HepG2 (cell line): ENCODE measurements around the gene TRAF5. TPM values are rescaled to one million over a fixed set of nuclear protein-coding genes. Genes with fewer than 3 reads are reported as not detected.

ENCODE experiments used
- CHCHD3 ChIP-seq: sonication (generic); formaldehyde crosslinking; IDR thresholded peaks from 2 replicates; pipeline ENCODE4 v1.8.0; 2022; ENCODE audit warnings: mild to moderate bottlenecking, missing genetic modification reagents, moderate library complexity
- ETS1 ChIP-seq: sonication (generic); formaldehyde crosslinking; IDR thresholded peaks from 2 replicates; pipeline ENCODE4 v1.4.0; 2020; ENCODE audit warnings: missing genetic modification reagents
- HMGXB3 ChIP-seq: sonication (generic); formaldehyde crosslinking; IDR thresholded peaks from 2 replicates; pipeline ENCODE4 v1.4.0; 2020; ENCODE audit warnings: missing genetic modification reagents, borderline replicate concordance
- HOXA5 ChIP-seq: sonication (generic); formaldehyde crosslinking; IDR thresholded peaks from 2 replicates; pipeline ENCODE4 v1.4.0; 2020; ENCODE audit warnings: missing genetic modification reagents
- KDM5A ChIP-seq: fragments of 200-600 bp; sonication (generic); IDR thresholded peaks from 2 replicates; pipeline ENCODE4 v1.7.0; 2018; ENCODE audit warnings: antibody characterized with exemption, mild to moderate bottlenecking, low read length, borderline replicate concordance
- KLF15 ChIP-seq: sonication (generic); formaldehyde crosslinking; IDR thresholded peaks from 2 replicates; pipeline ENCODE4 v1.8.1; 2023; ENCODE audit warnings: borderline replicate concordance, mild to moderate bottlenecking, inconsistent platforms, missing genetic modification reagents, mixed read lengths
- MAFK ChIP-seq, 2 experiments: IDR thresholded peaks in 1 of 2; conservative IDR thresholded peaks in 1 of 2; 2 replicates each; pipeline ENCODE4 v1.6.1; 2011; ENCODE audit warnings: improper control_type of control experiment in 2 of 2, low read length in 2 of 2
- MYC ChIP-seq: sonication (generic); formaldehyde crosslinking; IDR thresholded peaks from 2 replicates; pipeline ENCODE4 v1.9.0; 2021; ENCODE audit warnings: missing genetic modification reagents, borderline replicate concordance
- TRAFD1 ChIP-seq: sonication (generic); formaldehyde crosslinking; IDR thresholded peaks from 2 replicates; pipeline ENCODE4 v1.5.1; 2020; ENCODE audit warnings: missing genetic modification reagents, mild to moderate bottlenecking, borderline replicate concordance
- ZNF232 ChIP-seq: sonication (generic); formaldehyde crosslinking; IDR thresholded peaks from 2 replicates; pipeline ENCODE4 v1.4.0; 2020; ENCODE audit warnings: missing genetic modification reagents, borderline replicate concordance
- ZNF501 ChIP-seq: sonication (generic); formaldehyde crosslinking; IDR thresholded peaks from 2 replicates; pipeline ENCODE4 v1.5.1; 2020; ENCODE audit warnings: mild to moderate bottlenecking, moderate library complexity, missing genetic modification reagents
- ZNF564 ChIP-seq: sonication (generic); formaldehyde crosslinking; IDR thresholded peaks from 2 replicates; pipeline ENCODE4 v1.8.1; 2023; ENCODE audit warnings: mild to moderate bottlenecking, missing genetic modification reagents
- ZNF605 ChIP-seq: sonication (generic); formaldehyde crosslinking; IDR thresholded peaks from 2 replicates; pipeline ENCODE4 v1.8.0; 2022; ENCODE audit warnings: mild to moderate bottlenecking, missing genetic modification reagents
- ZNF761 ChIP-seq: sonication (generic); formaldehyde crosslinking; conservative IDR thresholded peaks from 2 replicates; pipeline ENCODE4 v1.4.0; 2020; ENCODE audit warnings: mild to moderate bottlenecking, missing genetic modification reagents
- ZNF784 ChIP-seq: sonication (generic); formaldehyde crosslinking; IDR thresholded peaks from 2 replicates; pipeline ENCODE4 v1.5.1; 2020; ENCODE audit warnings: missing genetic modification reagents, mild to moderate bottlenecking, borderline replicate concordance
- ZNF83 ChIP-seq: sonication (generic); formaldehyde crosslinking; IDR thresholded peaks from 2 replicates; pipeline ENCODE4 v1.4.0; 2020; ENCODE audit warnings: missing genetic modification reagents, mild to moderate bottlenecking, borderline replicate concordance
- ZXDC ChIP-seq: sonication (generic); formaldehyde crosslinking; IDR thresholded peaks from 2 replicates; pipeline ENCODE4 v1.5.0; 2020; ENCODE audit warnings: mild to moderate bottlenecking, missing genetic modification reagents
- polyA plus RNA-seq, 8 experiments: library from polyadenylated mRNA; depleted of rRNA in 3 of 8; stranded (reverse) in 7 of 8; unstranded in 1 of 8; fragments of >200 nt; fragmentation: Illumina TruSeq in 4 of 8; extraction: Trizol in 4 of 8; gene quantifications; 2 replicates each; pipeline versions ENCODE4 v1.2.1 to v1.2.3, GENCODE V29; 2011 to 2016; ENCODE audit warnings: low read depth in 4 of 8, missing spikeins in 1 of 8, mixed read lengths in 1 of 8; ENCODE audit not compliant: insufficient read depth in 1 of 8
- total RNA-seq, 5 experiments: library from RNA; depleted of rRNA; stranded (reverse); fragments of >200 nt; fragmentation: Illumina TruSeq; extraction: Trizol; gene quantifications; 2 replicates each; pipeline ENCODE4 v1.2.3, GENCODE V29; 2016; ENCODE audit warnings: low read depth in 1 of 5

TRAF5 gene
- total and polyA plus RNA-seq, 2 of the 13 experiments (the other 11 are each of a cell fraction or from before 2014, with no cell fraction given): 0.27 to 1.6 TPM

- TF ChIP-seq ZNF784 (CRISPR knock-in tag) (peak; percentile 54; the same call in 1 of the 2 replicates), HOXA5 (CRISPR knock-in tag) (peak; percentile 91), MAFK (conservative IDR thresholded peaks at IDR 0.05 in 1 of 2, IDR thresholded peaks at IDR 0.05 in 1 of 2; ENCODE audit: low read length in 2 of 2) (no peak), KDM5A (no peak), ZXDC (no peak), ZNF232 (CRISPR knock-in tag) (peak; percentile 95; the same call in 1 of the 2 replicates), ZNF605 (peak; percentile 77; the same call in 1 of the 2 replicates), CHCHD3 (CRISPR knock-in tag) (no peak), ZNF83 (CRISPR knock-in tag) (peak; percentile 88; the same call in 1 of the 2 replicates), MYC (CRISPR knock-in tag) (peak; percentile 54; the same call in 1 of the 2 replicates), ETS1 (CRISPR knock-in tag) (no peak), TRAFD1 (no peak), KLF15 (CRISPR knock-in tag) (peak; percentile 56; the same call in 1 of the 2 replicates), HMGXB3 (CRISPR knock-in tag) (no peak), ZNF761 (CRISPR knock-in tag) (peak; percentile 82; the same call in 1 of the 2 replicates), ZNF501 (CRISPR knock-in tag) (peak; percentile 91), ZNF564 (CRISPR knock-in tag) (no peak)
Measured at GRCh38 chr1:211382714-211383480, 56.3 kb downstream of the TRAF5 start (continued).
